GM20431 (cell line): Measurements from ENCODE around the gene PRDM15.

Experiments used
- in situ Hi-C: fragments of 300-500 bp; cut with MseI, MboI; formaldehyde crosslinking; loops from one replicate; pipeline ENCODE4 v1.15.0; 2020; ENCODE audit warnings: low sequenced_read_pairs; ENCODE audit not compliant: unreplicated experiment

The PRDM15 gene

GRCh38 chr21:41866274-41866809 is 12.8 kb downstream of the PRDM15 start:
- in situ Hi-C loops: no loop called here

GRCh38 chr21:41865002-41865777 is 14.0 kb downstream of the PRDM15 start:
- in situ Hi-C loops: no loop called here

GRCh38 chr21:41864311-41865001 is 14.7 kb downstream of the PRDM15 start:
- in situ Hi-C loops: no loop called here

- in situ Hi-C loops: no loop called here
These were observed 15.8 kb downstream of the PRDM15 start for GRCh38 chr21:41863439-41863740.

- in situ Hi-C loops: no loop called here
These were observed 17.2 kb downstream of the PRDM15 start for GRCh38 chr21:41861987-41862386.

GRCh38 chr21:41861255-41861654 is 17.9 kb downstream of the PRDM15 start:
- in situ Hi-C loops: no loop called here

GRCh38 chr21:41859297-41859980 is 19.7 kb downstream of the PRDM15 start:
- in situ Hi-C loops: no loop called here

- in situ Hi-C loops: no loop called here
These were observed 20.5 kb downstream of the PRDM15 start for GRCh38 chr21:41858466-41859296.

GRCh38 chr21:41857771-41858300 is 21.3 kb downstream of the PRDM15 start:
- in situ Hi-C loops: no loop called here

- in situ Hi-C loops: no loop called here
These were observed 22.6 kb downstream of the PRDM15 start for GRCh38 chr21:41856572-41856971.

- in situ Hi-C loops: no loop called here
These were observed 24.6 kb downstream of the PRDM15 start for GRCh38 chr21:41854426-41854995.

- in situ Hi-C loops: no loop called here
These were observed 26.2 kb downstream of the PRDM15 start for GRCh38 chr21:41852929-41853320.

GRCh38 chr21:41852151-41852928 is 26.8 kb downstream of the PRDM15 start:
- in situ Hi-C loops: no loop called here

- in situ Hi-C loops: no loop called here
These were observed 27.9 kb downstream of the PRDM15 start for GRCh38 chr21:41851090-41851790.

- in situ Hi-C loops: no loop called here
These were observed 29.1 kb downstream of the PRDM15 start for GRCh38 chr21:41850085-41850484.

- in situ Hi-C loops: no loop called here
These were observed 30.1 kb downstream of the PRDM15 start for GRCh38 chr21:41848958-41849580.

- in situ Hi-C loops: no loop called here
These were observed 30.6 kb downstream of the PRDM15 start for GRCh38 chr21:41848533-41848932.
